ENCODE results near the gene FAM222A. TPM values are rescaled to one million over a fixed set of nuclear protein-coding genes. Genes with fewer than 3 reads are reported as not detected.
A peak's percentile ranks its signal among the peaks of the same experiment; 100 is the strongest.

The FAM222A gene
- total and polyA plus RNA-seq, 2 of the 8 experiments (the other 6 are each of a cell fraction or from before 2014, with no cell fraction given) = 0.94 to 1.1 TPM

- Histone ChIP-seq H2BK15ac (ENCODE audit: low read length) (no peak overlapping the region), H4K91ac (replicated peaks; ENCODE audit: insufficient read length, low read length) (no peak overlapping the region), H4K8ac (ENCODE audit: extremely low read depth, insufficient read depth, low read length) (no peak overlapping the region), H3K4ac (replicated peaks; ENCODE audit: insufficient read length, low read depth, low read length) (no peak overlapping the region), H3K27me3 (replicated peaks in 1 of 4; ENCODE audit: control insufficient read depth in 3 of 4, extremely low read depth in 1 of 4, insufficient read depth in 3 of 4, low read length in 3 of 4) (peaks cover 0 to 5% (median under 1%) of the 10 kb centered on the region in 4 experiments; a peak in 4 of 7 replicates), H3K79me1 (ENCODE audit: low read depth, low read length) (no peaks in the 10 kb centered on the region), H3K79me2 (ENCODE audit: control insufficient read depth in 1 of 2, insufficient read depth in 2 of 2, low read length in 2 of 2) (no peaks in the 10 kb centered on the region), H3K18ac (ENCODE audit: extremely low read depth, low read length) (no peak overlapping the region), H4K20me1 (replicated peaks in 1 of 2; ENCODE audit: control insufficient read depth in 1 of 2, insufficient read depth in 2 of 2, low read length in 2 of 2) (no peaks in the 10 kb centered on the region), H2BK120ac (replicated peaks; ENCODE audit: low read depth, low read length) (no peak overlapping the region), H3K4me2 (ENCODE audit: insufficient read depth in 1 of 2, low read depth in 2 of 2, low read length in 2 of 2) (no peak overlapping the region), H4K5ac (ENCODE audit: insufficient read length, low read depth, low read length) (no peak overlapping the region), H2BK5ac (ENCODE audit: low read depth, low read length) (no peak overlapping the region), H3K23ac (ENCODE audit: insufficient read length) (no peak overlapping the region), H3K4me1 (replicated peaks in 1 of 4; ENCODE audit: control insufficient read depth in 3 of 4, insufficient read depth in 4 of 4, low read length in 3 of 4) (peaks cover 0 to 8% (median 4%) of the 10 kb centered on the region in 4 experiments; a peak in 4 of 7 replicates), H3K4me3 (ENCODE audit: extremely low read depth in 1 of 4, insufficient read depth in 2 of 4, low read depth in 3 of 4, low read length in 4 of 4) (no peak overlapping the region), H3K23me2 (ENCODE audit: low read depth, low read length) (peaks cover 6% of the 10 kb centered on the region; the same call in 1 of the 2 replicates), H3K9ac (replicated peaks in 1 of 4; ENCODE audit: extremely low read depth in 1 of 4, low read depth in 3 of 4, low read length in 3 of 4) (no peak overlapping the region), H3K27ac (ENCODE audit: low read depth, low read length) (no peak overlapping the region), H3K9me3 (ENCODE audit: insufficient read depth in 2 of 2, low read depth in 1 of 2, low read length in 1 of 2) (no peaks in the 10 kb centered on the region), H2BK20ac (ENCODE audit: low read length) (no peak overlapping the region), H3K14ac (ENCODE audit: insufficient read length) (no peak overlapping the region), H2AFZ (ENCODE audit: low read length) (no peak overlapping the region), H2BK12ac (ENCODE audit: low read depth, low read length) (no peak overlapping the region), H3K56ac (replicated peaks; ENCODE audit: insufficient read length, low read depth, low read length) (no peak overlapping the region), H3K36me3 (ENCODE audit: control insufficient read depth in 2 of 4, insufficient read depth in 4 of 4, low read length in 3 of 4) (no peaks in the 10 kb centered on the region), H2AK5ac (ENCODE audit: low read depth, low read length) (no peak overlapping the region)
- ChIA-PET CTCF (ENCODE audit: partially characterized antibody) (interaction anchor here (1.1 kb wide), 1 partner anchor 11 kb away, joined by 4 read pairs; no protein-coding TSS in a partner anchor), POLR2A (ENCODE audit: partially characterized antibody) (no interaction called here)
- TF ChIP-seq CEBPB (IDR thresholded peaks at IDR 0.05; ENCODE audit: low read depth, low read length) (peak; percentile 67; the same call in 1 of the 2 replicates), CHD2 (IDR thresholded peaks at IDR 0.05; ENCODE audit: low read length) (no peak)
- DNase-seq (ENCODE audit: low read depth in 1 of 2, low spot score in 2 of 2) (no peak), FAIRE-seq (no peak)
- 93% methylated on average over 1 of the region's 1 CpG; no CpG with 5 or more reads in 1 of the 2 experiments for WGBS, 2 experiments (ENCODE audit: extremely low coverage in 1 of 2, insufficient coverage in 1 of 2, insufficient read length in 1 of 2, insufficient replicate concordance in 2 of 2, low coverage in 1 of 2, low lambda C conversion rate in 2 of 2, missing lambda C conversion rate in 1 of 2)
These were observed 30.9 kb upstream of the FAM222A start for GRCh38 chr12:109682708-109683060.
